ENCODE data around the gene KIF16B. TPM values are rescaled to one million over a fixed set of nuclear protein-coding genes. Genes with fewer than 3 reads are reported as not detected.

KIF16B gene
- total and polyA plus RNA-seq, 2 of the 13 experiments (the other 11 are each of a cell fraction or from before 2014, with no cell fraction given): 6.9 to 18.0 TPM

GRCh38 chr20:16552015-16552414 is 21.2 kb downstream of the KIF16B start:
- POLR2A ChIA-PET: no interaction called here
- no peaks in the 10 kb centered on the region for H3K9me3 ChIP-seq (ENCODE audit: low read length)
- FAIRE-seq (no peak), DNase-seq (ENCODE audit: low spot score) (no peak), ATAC-seq (no peak)
- H3K36me3 ChIP-seq (replicated peaks in 1 of 2; ENCODE audit: control insufficient read depth in 1 of 2, insufficient read depth in 2 of 2, low read length in 2 of 2): 0 out of 5 replicates have a peak, but pooled peaks cover 0 to 1% of the 10 kb centered on the region in 2 experiments
- H3K79me2 ChIP-seq (ENCODE audit: insufficient read depth, low read length): peaks cover 3% of the 10 kb centered on the region
- no peak overlapping the region for H3K27ac ChIP-seq (ENCODE audit: extremely low read length, insufficient read depth, low read length)
- WGBS (ENCODE audit: low lambda C conversion rate): 79% methylated on average over 5 of the region's 5 CpGs
- no peaks in the 10 kb centered on the region for H4K20me1 ChIP-seq (ENCODE audit: insufficient read depth, low read length)
- no peaks in the 10 kb centered on the region for H3K27me3 ChIP-seq (ENCODE audit: control insufficient read depth in 1 of 2, insufficient read depth in 2 of 2, low read length in 2 of 2)
- CTCF ChIA-PET (ENCODE audit: low intra/inter-chr PET ratio, low total read pairs): no interaction called here
- peaks cover 8% of the 10 kb centered on the region for H3K4me1 ChIP-seq (ENCODE audit: insufficient read depth, low read length)
- TF ChIP-seq ZNF451 (CRISPR knock-in tag; IDR thresholded peaks at IDR 0.05) (no peak), ONECUT2 (CRISPR knock-in tag; IDR thresholded peaks at IDR 0.05) (no peak), REPIN1 (CRISPR knock-in tag; IDR thresholded peaks at IDR 0.05; ENCODE audit: borderline replicate concordance, low read depth) (no peak), ZNF326 (CRISPR knock-in tag; IDR thresholded peaks at IDR 0.05; ENCODE audit: borderline replicate concordance) (no peak), ELF1 (CRISPR knock-in tag; IDR thresholded peaks at IDR 0.05) (no peak)
- no TSS peak for BruUV-seq (replicated peaks)
- no peak overlapping the region for H3K9ac ChIP-seq (ENCODE audit: insufficient read depth, low read depth, low read length)
- H3K4me3 ChIP-seq (replicated peaks in 1 of 3; ENCODE audit: insufficient read depth in 1 of 3, low read depth in 2 of 3, low read length in 3 of 3): no peak overlapping the region
- intact Hi-C loops (cut with micrococcal nuclease; ENCODE audit: unreplicated experiment): no loop called here
- H3K4me2 ChIP-seq (ENCODE audit: low read depth, low read length): no peak overlapping the region
- no peak overlapping the region for H2AFZ ChIP-seq (ENCODE audit: low read length)
- in situ Hi-C loops (cut with HindIII; ENCODE audit: extremely low pct_ligation_motif_present, low pct_unique_long_range_greater_than_20kb): no loop called here

GRCh38 chr20:16551607-16552006 is 21.6 kb downstream of the KIF16B start:
- CTCF ChIA-PET (ENCODE audit: low intra/inter-chr PET ratio, low total read pairs): no interaction called here
- no peaks in the 10 kb centered on the region for H4K20me1 ChIP-seq (ENCODE audit: insufficient read depth, low read length)
- no peak overlapping the region for H3K4me2 ChIP-seq (ENCODE audit: low read depth, low read length)
- TF ChIP-seq ZSCAN9 (CRISPR knock-in tag; IDR thresholded peaks at IDR 0.05; ENCODE audit: borderline replicate concordance): no peak
- no peak for TF ChIP-seq SOX13 (IDR thresholded peaks at IDR 0.05)
- no peak for TF ChIP-seq SOX13 (CRISPR knock-in tag; conservative IDR thresholded peaks at IDR 0.05 in 1 of 2, IDR thresholded peaks at IDR 0.05 in 1 of 2)
- no peak for TF ChIP-seq ZNF468 (CRISPR knock-in tag; IDR thresholded peaks at IDR 0.05)
- no peak for TF ChIP-seq ZNF142 (CRISPR knock-in tag; IDR thresholded peaks at IDR 0.05)

More at GRCh38 chr20:16551607-16552006, 21.6 kb downstream of the KIF16B start:
- DNase-seq (ENCODE audit: low spot score) (no peak), ATAC-seq (no peak), FAIRE-seq (no peak)
- H3K27ac ChIP-seq (ENCODE audit: extremely low read length, insufficient read depth, low read length): no peak overlapping the region
- H3K27me3 ChIP-seq (ENCODE audit: control insufficient read depth in 1 of 2, insufficient read depth in 2 of 2, low read length in 2 of 2): no peaks in the 10 kb centered on the region
- no peaks in the 10 kb centered on the region for H3K9me3 ChIP-seq (ENCODE audit: low read length)
- no peak overlapping the region for H2AFZ ChIP-seq (ENCODE audit: low read length)
- peaks cover 3% of the 10 kb centered on the region for H3K79me2 ChIP-seq (ENCODE audit: insufficient read depth, low read length)
- 88% methylated on average over 5 of the region's 5 CpGs for WGBS (ENCODE audit: low lambda C conversion rate)
- in situ Hi-C loops (cut with HindIII; ENCODE audit: extremely low pct_ligation_motif_present, low pct_unique_long_range_greater_than_20kb): no loop called here
- no TSS peak for BruUV-seq (replicated peaks)
- H3K9ac ChIP-seq (ENCODE audit: insufficient read depth, low read depth, low read length): no peak overlapping the region
- H3K4me3 ChIP-seq (replicated peaks in 1 of 3; ENCODE audit: insufficient read depth in 1 of 3, low read depth in 2 of 3, low read length in 3 of 3): no peak overlapping the region
- intact Hi-C loops (cut with micrococcal nuclease; ENCODE audit: unreplicated experiment): loop anchor here (1.0 kb wide), 1 partner anchor 14 kb away; no protein-coding TSS in a partner anchor
- POLR2A ChIA-PET: no interaction called here
- H3K4me1 ChIP-seq (ENCODE audit: insufficient read depth, low read length): peaks cover 8% of the 10 kb centered on the region
- 0 out of 5 replicates have a peak, but pooled peaks cover 0 to 1% of the 10 kb centered on the region in 2 experiments for H3K36me3 ChIP-seq (replicated peaks in 1 of 2; ENCODE audit: control insufficient read depth in 1 of 2, insufficient read depth in 2 of 2, low read length in 2 of 2)
